Adrenal gland (tissue), 12 donors: Measurements from ENCODE around the gene C3orf20. TPM values are rescaled to one million over a fixed set of nuclear protein-coding genes. Genes with fewer than 3 reads are reported as not detected.
A peak's percentile ranks its signal among the peaks of the same experiment; 100 is the strongest.

Source experiments
- DNase-seq, 7 donors: peaks; one replicate each; pipeline ENCODE4 v3.0.0-alpha.2; 2019 to 2020
- H3K27ac ChIP-seq, 5 donors: fragments of 200-600 bp; sonication (generic) in 4 of 5; 1 replicate in 3 of 5; 2 replicates in 2 of 5; pipeline versions ENCODE4 v1.5.1 to v1.8.0; 2016 to 2020; ENCODE audit warnings: mild to moderate bottlenecking in 1 of 5
- H3K27me3 ChIP-seq: fragments of 200-600 bp; 2 replicates; pipeline ENCODE4 v1.8.0; 2021
- H3K36me3 ChIP-seq, 2 donors: fragments of 200-600 bp; replicated peaks in 1 of 2; 1 replicate in 1 of 2; 2 replicates in 1 of 2; pipeline versions ENCODE4 v1.5.1 to v1.8.0; 2018 to 2022
- H3K4me1 ChIP-seq, 2 donors: fragments of 200-600 bp; replicated peaks in 1 of 2; 1 replicate in 1 of 2; 2 replicates in 1 of 2; pipeline versions ENCODE4 v1.5.1 to v1.8.0; 2018 to 2021
- H3K4me3 ChIP-seq, 4 donors: fragments of 200-600 bp; sonication (generic) in 3 of 4; one replicate each; pipeline ENCODE4 v1.5.1; 2016 to 2018
- H3K9me3 ChIP-seq, 3 donors: fragments of 200-600 bp; sonication (generic) in 1 of 3; replicated peaks in 1 of 3; 1 replicate in 2 of 3; 2 replicates in 1 of 3; pipeline versions ENCODE4 v1.5.1 to v1.8.0; 2016 to 2021
- POLR2A ChIP-seq, 2 donors: fragments of 450-650 bp; IDR thresholded peaks; one replicate each; pipeline ENCODE4 v1.6.1; 2017; ENCODE audit warnings: antibody characterized with exemption in 2 of 2, mild to moderate bottlenecking in 2 of 2, moderate library complexity in 1 of 2
- WGBS, 4 donors: extraction: QIAGEN DNeasy Blood & Tissue Kit in 2 of 4; methylation state at CpG; one replicate each; pipeline versions ENCODE4 v1.1.5 to v1.1.7; 2013 to 2017; 5-methylcytosine and 5-hydroxymethylcytosine counted together
- intact Hi-C, 2 donors: fragments of 100-400 bp; cut with DNase I; formaldehyde crosslinking; loops; one replicate each; pipeline versions ENCODE4 v1.14.1 to v1.15.0; 2022 to 2023
- polyA plus RNA-seq, 3 donors: library from polyadenylated mRNA; stranded (reverse); fragments of 200-250 nt in 2 of 3; fragments of 350-450 nt in 1 of 3; fragmentation: Illumina TruSeq in 1 of 3; extraction: RNeasy Lipid Tissue Mini Kit (QIAGEN cat#74804) in 1 of 3; gene quantifications; one replicate each; pipeline ENCODE4 v1.2.3, GENCODE V29; 2013 to 2014
- total RNA-seq, 9 donors: library from RNA; depleted of rRNA in 4 of 9; stranded (reverse); fragments of >200 nt in 4 of 9; fragments of 120-200 nt in 1 of 9; fragmentation: NEBNext Ultra II Directional in 1 of 9; extraction: Animal tissue kit (Norgen Biotek cat#: 25700) in 1 of 9; gene quantifications; one replicate each; pipeline versions ENCODE4 v1.1.0 to v1.2.4, GENCODE V29; 2013 to 2023
- TF ChIP-seq, protein P1 (sequence below), 6 experiments: fragments of 450-650 bp in 4 of 6; fragments of 200-600 bp in 2 of 6; sonication (generic) in 1 of 6; IDR thresholded peaks; 1 replicate in 5 of 6; 2 replicates in 1 of 6; pipeline versions ENCODE4 v1.5.1 to v1.8.0; 2016 to 2021; ENCODE audit warnings: antibody characterized with exemption in 6 of 6, mild to moderate bottlenecking in 2 of 6, moderate library complexity in 1 of 6
- donor health status: healthy with polysubstance abuse.
- donor health status: Bipolar disorder and iron deficiency.
- donor health status: DM: yes; HTN: yes; CAD: no.
- donor health status: DM: no; HTN: no; CAD: no.
- donor health status: DM: no; HTN: no; CAD: no.
- donor health status: DM: yes; HTN: yes; CAD: no.

Gene C3orf20
- total and polyA plus RNA-seq, 12 donors, result 0.07 to 0.39 TPM; not detected in 10

DNA sequence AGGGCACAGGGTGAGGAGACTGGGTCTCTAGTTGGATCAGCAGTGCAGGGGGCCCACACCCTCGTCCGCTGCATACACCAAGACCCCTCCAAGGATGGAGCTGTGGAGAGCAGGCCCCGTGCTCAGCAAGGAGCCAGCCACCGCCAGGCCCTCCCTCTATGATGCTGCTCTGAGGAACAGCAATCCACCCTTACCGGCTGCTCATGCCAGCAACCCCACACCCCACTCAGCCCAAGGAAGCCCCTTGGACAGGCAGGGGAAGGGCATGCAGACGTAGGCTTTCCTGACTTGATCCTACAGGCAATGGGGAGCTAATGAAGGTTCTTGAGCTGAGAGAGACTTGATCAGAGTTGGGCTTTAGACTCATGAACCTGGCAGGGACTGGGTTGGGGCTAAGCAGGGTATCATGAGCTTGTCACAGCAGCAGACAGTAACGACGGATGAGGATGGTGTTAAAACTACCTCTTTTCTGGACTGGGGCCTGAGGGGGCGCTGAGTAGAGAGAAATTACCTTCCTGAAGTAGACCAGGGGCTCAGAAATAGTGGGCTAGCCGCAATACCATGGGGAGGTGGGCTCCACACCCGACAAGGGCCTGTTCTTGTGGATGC, 93.3 kb downstream of the C3orf20 start:
- Histone ChIP-seq H3K4me1 (no peaks in the 10 kb centered on the region), H3K36me3 (no peaks in the 10 kb centered on the region), H3K9me3 (no peaks in the 10 kb centered on the region), H3K27ac (no peak overlapping the region), H3K27me3 (no peaks in the 10 kb centered on the region), H3K4me3 (no peak overlapping the region)
- DNase-seq, result peak in 2 of 7 donors; percentile 8 to 37
- TF ChIP-seq, protein P1, sequence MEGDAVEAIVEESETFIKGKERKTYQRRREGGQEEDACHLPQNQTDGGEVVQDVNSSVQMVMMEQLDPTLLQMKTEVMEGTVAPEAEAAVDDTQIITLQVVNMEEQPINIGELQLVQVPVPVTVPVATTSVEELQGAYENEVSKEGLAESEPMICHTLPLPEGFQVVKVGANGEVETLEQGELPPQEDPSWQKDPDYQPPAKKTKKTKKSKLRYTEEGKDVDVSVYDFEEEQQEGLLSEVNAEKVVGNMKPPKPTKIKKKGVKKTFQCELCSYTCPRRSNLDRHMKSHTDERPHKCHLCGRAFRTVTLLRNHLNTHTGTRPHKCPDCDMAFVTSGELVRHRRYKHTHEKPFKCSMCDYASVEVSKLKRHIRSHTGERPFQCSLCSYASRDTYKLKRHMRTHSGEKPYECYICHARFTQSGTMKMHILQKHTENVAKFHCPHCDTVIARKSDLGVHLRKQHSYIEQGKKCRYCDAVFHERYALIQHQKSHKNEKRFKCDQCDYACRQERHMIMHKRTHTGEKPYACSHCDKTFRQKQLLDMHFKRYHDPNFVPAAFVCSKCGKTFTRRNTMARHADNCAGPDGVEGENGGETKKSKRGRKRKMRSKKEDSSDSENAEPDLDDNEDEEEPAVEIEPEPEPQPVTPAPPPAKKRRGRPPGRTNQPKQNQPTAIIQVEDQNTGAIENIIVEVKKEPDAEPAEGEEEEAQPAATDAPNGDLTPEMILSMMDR (IDR thresholded peaks at IDR 0.05), result no peak
- no peak for TF ChIP-seq POLR2A (IDR thresholded peaks at IDR 0.05)
- WGBS, 4 donors, result 84 to 97% (median 89%) methylated on average over 6 to 11 of the region's 11 CpGs
- intact Hi-C loops, result no loop called here

GRCh38 chr3:14768881-14769280, 93.9 kb downstream of the C3orf20 start:
- no peaks in the 10 kb centered on the region for H3K36me3 ChIP-seq
- intact Hi-C loops, result no loop called here
- DNase-seq, result peak in 2 of 7 donors; percentile 6 to 39

DNA sequence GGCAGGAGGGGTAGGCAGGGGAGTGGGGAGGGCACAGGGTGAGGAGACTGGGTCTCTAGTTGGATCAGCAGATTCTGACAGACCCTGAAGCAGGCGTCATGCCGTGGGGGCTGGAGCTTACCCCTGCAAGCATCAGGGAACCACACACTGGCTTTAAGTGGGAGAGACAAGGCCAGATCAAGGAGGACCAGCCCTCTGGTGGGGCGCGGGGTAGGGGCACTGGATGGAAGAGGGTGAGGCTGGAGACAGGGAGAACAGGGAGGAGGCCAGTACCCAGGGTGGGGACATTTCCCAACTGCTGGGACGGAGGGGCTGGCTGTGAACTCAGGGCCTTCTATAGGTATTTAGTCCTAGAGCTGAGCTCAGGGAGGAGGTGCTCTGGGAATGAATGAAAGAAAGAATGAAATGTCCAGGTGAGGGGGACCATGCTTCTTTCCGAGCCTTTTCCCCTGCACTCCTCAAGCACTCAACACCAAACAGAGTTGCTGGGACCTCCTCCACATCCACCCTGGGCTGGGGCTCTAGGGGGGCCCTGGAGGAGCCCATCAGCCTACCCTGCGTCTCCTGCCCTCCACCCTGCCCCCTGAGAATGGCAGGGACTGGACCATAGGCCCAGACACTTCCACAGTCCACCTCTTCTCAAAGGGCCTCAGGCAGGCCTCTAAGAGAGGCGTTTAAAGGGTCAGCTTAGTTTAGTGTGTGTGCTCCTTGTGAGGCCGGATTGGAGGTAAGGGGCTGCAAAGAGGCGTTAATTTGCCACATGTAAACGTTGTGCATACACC, 94.8 kb downstream of the C3orf20 start:
- intact Hi-C loops, result no loop called here
- no peaks in the 10 kb centered on the region for H3K9me3 ChIP-seq
- peak in 3 of 7 donors; percentile 3 to 13 (median 6) for DNase-seq
- WGBS, 4 donors, result 78 to 94% (median 91%) methylated on average over 6 to 11 of the region's 11 CpGs
- no peaks in the 10 kb centered on the region for H3K4me1 ChIP-seq
- H3K27ac ChIP-seq, result no peak overlapping the region
- TF ChIP-seq POLR2A (IDR thresholded peaks at IDR 0.05), result no peak
- TF ChIP-seq, protein P1 (IDR thresholded peaks at IDR 0.05), result no peak
- H3K27me3 ChIP-seq, result no peaks in the 10 kb centered on the region
- H3K4me3 ChIP-seq, result no peak overlapping the region
- H3K36me3 ChIP-seq, result no peaks in the 10 kb centered on the region

More at GRCh38 chr3:14768881-14769280, 93.9 kb downstream of the C3orf20 start:
- no peak overlapping the region for H3K4me3 ChIP-seq
- H3K9me3 ChIP-seq, result no peaks in the 10 kb centered on the region
- 67 to 90% (median 88%) methylated on average over 6 of the region's 6 CpGs for WGBS, 4 donors
- no peak overlapping the region for H3K27ac ChIP-seq
- no peaks in the 10 kb centered on the region for H3K4me1 ChIP-seq
- H3K27me3 ChIP-seq, result no peaks in the 10 kb centered on the region
- TF ChIP-seq POLR2A (IDR thresholded peaks at IDR 0.05), result no peak
- TF ChIP-seq, protein P1 (IDR thresholded peaks at IDR 0.05), result no peak

DNA sequence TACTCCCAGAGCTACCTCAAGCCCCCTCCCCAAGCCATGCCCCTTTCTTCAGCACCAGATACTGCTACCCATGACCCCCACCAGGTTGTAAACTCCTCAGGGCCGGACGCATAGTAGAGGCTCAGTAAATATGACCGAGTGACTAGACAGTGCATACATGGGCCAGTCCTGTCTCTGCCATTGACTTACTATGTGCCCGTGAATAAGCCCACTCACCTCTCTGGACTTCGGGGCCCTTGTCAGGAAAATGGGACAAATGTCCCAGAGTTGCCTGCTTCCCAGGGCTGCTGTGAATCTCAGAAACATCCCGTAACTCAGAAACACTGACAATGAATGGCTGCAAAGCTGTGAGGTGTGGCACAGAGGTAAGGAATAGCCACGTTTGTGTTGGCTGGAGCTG, 95.7 kb downstream of the C3orf20 start:
- Histone ChIP-seq H3K4me3 (no peak overlapping the region), H3K27me3 (no peaks in the 10 kb centered on the region), H3K4me1 (no peaks in the 10 kb centered on the region), H3K9me3 (no peaks in the 10 kb centered on the region), H3K36me3 (no peaks in the 10 kb centered on the region), H3K27ac (no peak overlapping the region)
- WGBS, 4 donors, result 87 to 92% (median 90%) methylated on average over 5 to 7 of the region's 7 CpGs
- intact Hi-C loops, result no loop called here
- TF ChIP-seq, protein P1 (IDR thresholded peaks at IDR 0.05), result no peak
- no peak for TF ChIP-seq POLR2A (IDR thresholded peaks at IDR 0.05)
- DNase-seq, result peak in 3 of 7 donors; percentile 1 to 28 (median 12)
